ENCODE measurements around the gene TCF23.

GRCh38 chr2:27130396-27130795 lies 18.4 kb upstream of the TCF23 start:
- TF ChIP-seq CTCF (IDR thresholded peaks at IDR 0.05), result no peak
- TF ChIP-seq REST (IDR thresholded peaks at IDR 0.05; ENCODE audit: insufficient read depth in 1 of 2, low read depth in 2 of 2, low read length in 1 of 2), result no peak
- no peak for TF ChIP-seq TCF7L2 (IDR thresholded peaks at IDR 0.05; ENCODE audit: low read depth, low read length)
- no peak for TF ChIP-seq POLR2AphosphoS5 (IDR thresholded peaks at IDR 0.05; ENCODE audit: low read depth, low read length)
- no peak for TF ChIP-seq SIN3A (IDR thresholded peaks at IDR 0.05; ENCODE audit: borderline replicate concordance, insufficient read depth, low read depth, low read length)
